ENCODE results near the gene KLHL29.

- TF ChIP-seq CTCF (IDR thresholded peaks at IDR 0.05; ENCODE audit: low read depth, low read length, poor library complexity, severe bottlenecking) (no peak), EZH2phosphoT487 (IDR thresholded peaks at IDR 0.05; ENCODE audit: borderline replicate concordance, low read length) (no peak)
These were observed 74.1 kb downstream of the KLHL29 start for GRCh38 chr2:23459032-23459431.
